Measurements from ENCODE around the gene ZBTB25. TPM values are rescaled to one million over a fixed set of nuclear protein-coding genes. Genes with fewer than 3 reads are reported as not detected.

Gene ZBTB25
- total and polyA plus RNA-seq, 4 experiments from 2014 or later, result 34.0 to 87.5 (median 60.4) TPM

DNA sequence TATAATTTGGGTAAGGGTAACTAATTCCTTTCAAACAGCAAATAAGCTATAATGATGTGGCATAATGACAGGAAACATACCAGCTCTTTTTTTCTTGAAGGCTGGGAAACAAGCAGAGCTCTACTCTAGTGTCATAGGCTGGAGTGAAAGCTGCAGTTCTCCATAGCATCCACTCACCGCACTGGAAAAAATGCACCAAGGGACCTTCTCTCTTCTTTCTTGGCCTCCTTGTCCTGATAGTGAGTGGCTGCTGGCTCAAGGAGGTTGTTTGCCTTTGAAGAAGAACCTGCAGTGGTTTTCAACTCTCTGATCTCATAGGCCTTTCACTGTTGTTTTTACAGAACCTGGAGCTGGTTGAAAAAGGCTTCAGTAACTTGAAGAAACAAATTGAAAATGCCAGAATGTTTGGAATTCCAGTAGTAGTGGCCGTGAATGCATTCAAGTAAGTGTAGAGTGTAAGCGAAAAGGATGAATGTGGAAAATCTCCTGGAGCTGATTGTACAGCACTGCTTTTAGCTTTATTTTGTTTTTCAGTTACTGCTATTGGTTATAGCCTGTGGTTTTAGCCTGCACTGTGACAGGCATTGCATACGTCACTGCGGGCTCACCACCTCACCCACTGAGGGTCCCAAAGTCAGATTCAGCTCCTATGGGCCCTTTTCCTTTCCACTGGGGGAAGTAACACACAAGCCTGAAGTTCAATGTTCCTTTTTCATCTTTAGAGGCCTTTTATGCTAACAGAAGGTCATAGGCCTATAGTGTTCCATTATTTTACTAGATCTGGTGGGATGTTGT is 55.6 kb downstream of the ZBTB25 start:
- intact Hi-C loops (cut with micrococcal nuclease), result no loop called here
- peaks cover 16 to 39% of the 10 kb centered on the region in 2 donors for H3K36me3 Mint-ChIP-seq
- H3K4me3 ChIP-seq (ENCODE audit: low read length in 2 of 2), result no peak overlapping the region
- peak overlapping the region in 5 of 7 donors; percentile 25 to 73 (median 38) for H3K27ac Mint-ChIP-seq
- H3K9me3 Mint-ChIP-seq, result no peaks in the 10 kb centered on the region
- no peaks in the 10 kb centered on the region for H3K27me3 ChIP-seq (ENCODE audit: insufficient read depth, low read length)
- peaks cover 20 to 45% (median 33%) of the 10 kb centered on the region in 4 donors for H3K4me1 Mint-ChIP-seq
- peaks cover 19% of the 10 kb centered on the region for H3K4me1 ChIP-seq (ENCODE audit: insufficient read depth, low read length)
- CTCF ChIA-PET (ENCODE audit: partially characterized antibody), result interaction anchor here (0.6 to 7.9 kb wide), 3 partner anchors 8 to 17 kb away, joined by 3 to 62 read pairs (median 4); no protein-coding TSS in a partner anchor
- H3K9me3 ChIP-seq (ENCODE audit: control insufficient read depth in 1 of 2, low read length in 2 of 2), result no peaks in the 10 kb centered on the region
- H3K36me3 ChIP-seq (ENCODE audit: insufficient read depth, low read length), result peaks cover 3% of the 10 kb centered on the region
- no peak overlapping the region for H3K27ac ChIP-seq (ENCODE audit: low read depth, low read length)
- no peaks in the 10 kb centered on the region for H3K27me3 Mint-ChIP-seq
- POLR2A ChIA-PET (ENCODE audit: partially characterized antibody), result interaction anchor here (1.6 kb wide), 1 partner anchor 55 kb away, joined by 4 read pairs; no protein-coding TSS in a partner anchor
- H3K4me3 Mint-ChIP-seq, result no peak overlapping the region
- no peak for DNase-seq

- POLR2A ChIA-PET (ENCODE audit: partially characterized antibody), result interaction anchor here (1.2 kb wide), 4 partner anchors 15 to 66 kb away, joined by 3 to 4 read pairs (median 3); partner anchors contain the start of gene ZBTB1
- Histone ChIP-seq H3K4me3 (ENCODE audit: low read length in 2 of 2) (no peak overlapping the region), H3K27me3 (ENCODE audit: insufficient read depth, low read length) (no peaks in the 10 kb centered on the region), H3K36me3 (ENCODE audit: insufficient read depth, low read length) (peaks cover 10% of the 10 kb centered on the region), H3K4me1 (ENCODE audit: insufficient read depth, low read length) (peaks cover 19% of the 10 kb centered on the region), H3K9me3 (ENCODE audit: control insufficient read depth in 1 of 2, low read length in 2 of 2) (no peaks in the 10 kb centered on the region), H3K27ac (ENCODE audit: low read depth, low read length) (peak overlapping the region; percentile 36)
- CTCF ChIA-PET (ENCODE audit: partially characterized antibody), result interaction anchor here (0.6 to 7.9 kb wide), 5 partner anchors 10 to 33 kb away, joined by 3 to 62 read pairs (median 5); no protein-coding TSS in a partner anchor
- no peaks in the 10 kb centered on the region for H3K9me3 Mint-ChIP-seq
- H3K27me3 Mint-ChIP-seq, result no peaks in the 10 kb centered on the region
- DNase-seq, result peak; percentile 12 to 45 (median 18)
- intact Hi-C loops (cut with micrococcal nuclease), result no loop called here
- H3K4me1 Mint-ChIP-seq, result peaks cover 20 to 41% (median 29%) of the 10 kb centered on the region in 4 donors
- H3K4me3 Mint-ChIP-seq, result peak overlapping the region in 6 of 8 donors; percentile 13 to 43 (median 30)
- H3K27ac Mint-ChIP-seq, result peak overlapping the region; percentile 56 to 89 (median 87)
- peaks cover 22 to 49% of the 10 kb centered on the region in 2 donors for H3K36me3 Mint-ChIP-seq
These were observed 58.4 kb downstream of the ZBTB25 start for GRCh38 chr14:64444984-64445845.

DNA sequence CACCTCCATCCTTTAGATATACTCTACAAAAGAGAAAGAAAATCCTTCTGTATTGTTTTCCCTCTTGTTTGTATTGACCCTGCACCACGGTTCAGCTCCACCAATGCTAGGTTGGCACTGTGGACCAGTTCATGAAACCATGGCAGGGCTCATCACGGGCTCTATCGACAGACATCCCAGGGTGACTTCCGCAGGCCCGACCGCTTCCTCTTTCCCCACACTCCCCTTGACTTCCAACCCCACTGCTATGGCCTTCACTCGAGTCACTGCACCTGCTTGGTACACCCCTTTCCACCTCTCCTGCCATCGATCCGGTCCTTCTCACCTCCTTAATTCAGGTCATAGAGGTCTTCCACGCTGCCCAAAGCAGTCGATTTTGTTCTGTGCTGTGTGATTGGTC is 59.5 kb downstream of the ZBTB25 start:
- H3K36me3 ChIP-seq (ENCODE audit: insufficient read depth, low read length), result peaks cover 10% of the 10 kb centered on the region
- Mint-ChIP-seq H3K4me3 (no peak overlapping the region), H3K4me1 (peaks cover 20 to 39% (median 27%) of the 10 kb centered on the region in 4 donors), H3K9me3 (no peaks in the 10 kb centered on the region), H3K27ac (peak overlapping the region in 5 of 7 donors; percentile 30 to 89 (median 57)), H3K27me3 (no peaks in the 10 kb centered on the region), H3K36me3 (peaks cover 24 to 47% of the 10 kb centered on the region in 2 donors)
- H3K4me1 ChIP-seq (ENCODE audit: insufficient read depth, low read length), result peaks cover 19% of the 10 kb centered on the region
- no peak for DNase-seq
- no peak overlapping the region for H3K4me3 ChIP-seq (ENCODE audit: low read length in 2 of 2)
- no peak overlapping the region for H3K27ac ChIP-seq (ENCODE audit: low read depth, low read length)
- H3K27me3 ChIP-seq (ENCODE audit: insufficient read depth, low read length), result no peaks in the 10 kb centered on the region
- no peaks in the 10 kb centered on the region for H3K9me3 ChIP-seq (ENCODE audit: control insufficient read depth in 1 of 2, low read length in 2 of 2)
- ChIA-PET CTCF (ENCODE audit: partially characterized antibody) (interaction anchor here (2.2 to 7.9 kb wide), 3 partner anchors 8 to 19 kb away, joined by 5 to 62 read pairs (median 13); no protein-coding TSS in a partner anchor), POLR2A (ENCODE audit: partially characterized antibody) (interaction anchor here (1.2 kb wide), 1 partner anchor 14 kb away, joined by 3 read pairs; no protein-coding TSS in a partner anchor)
- intact Hi-C loops (cut with micrococcal nuclease), result no loop called here

DNA sequence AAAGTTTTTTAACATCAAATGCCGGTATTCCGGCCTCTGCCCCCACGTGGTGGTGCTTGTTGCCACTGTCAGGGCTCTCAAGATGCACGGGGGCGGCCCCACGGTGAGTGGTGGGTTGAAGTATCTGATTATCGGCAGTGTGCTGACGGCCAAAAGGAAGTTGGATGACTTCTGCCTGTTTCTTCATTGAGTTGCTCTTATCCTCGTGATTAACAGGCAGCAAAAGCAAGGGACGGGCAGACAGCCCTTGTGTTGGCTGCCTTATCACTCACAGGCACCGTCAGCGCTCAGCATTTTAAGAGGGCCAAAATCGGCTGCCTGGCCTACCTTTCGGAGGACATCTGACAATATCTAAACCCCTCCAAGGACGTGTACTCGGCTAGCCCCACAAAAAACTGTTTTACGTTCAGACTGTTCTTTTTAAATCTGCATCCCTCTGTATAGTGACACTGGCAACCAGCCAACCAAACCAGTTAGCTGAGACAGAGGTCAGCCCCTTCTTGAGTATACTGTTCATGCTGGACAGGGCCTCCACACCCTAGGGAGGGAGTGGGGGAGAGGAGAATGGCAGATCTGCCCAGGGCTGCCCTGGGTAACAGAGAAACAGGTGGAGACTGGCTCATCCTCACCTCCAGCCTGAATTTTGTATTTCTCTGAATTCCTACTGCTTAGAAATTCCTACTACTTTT is 61.2 kb downstream of the ZBTB25 start:
- Mint-ChIP-seq H3K4me1 (peaks cover 25 to 45% (median 32%) of the 10 kb centered on the region in 4 donors), H3K4me3 (no peak overlapping the region), H3K27me3 (no peaks in the 10 kb centered on the region), H3K9me3 (no peaks in the 10 kb centered on the region), H3K36me3 (peaks cover 32 to 52% of the 10 kb centered on the region in 2 donors), H3K27ac (no peak overlapping the region)
- Histone ChIP-seq H3K27ac (ENCODE audit: low read depth, low read length) (no peak overlapping the region), H3K4me1 (ENCODE audit: insufficient read depth, low read length) (peaks cover 19% of the 10 kb centered on the region), H3K9me3 (ENCODE audit: control insufficient read depth in 1 of 2, low read length in 2 of 2) (no peaks in the 10 kb centered on the region), H3K4me3 (ENCODE audit: low read length in 2 of 2) (no peak overlapping the region), H3K27me3 (ENCODE audit: insufficient read depth, low read length) (no peaks in the 10 kb centered on the region), H3K36me3 (ENCODE audit: insufficient read depth, low read length) (peaks cover 7% of the 10 kb centered on the region)
- no peak for DNase-seq
- CTCF ChIA-PET (ENCODE audit: partially characterized antibody), result interaction anchor here (0.5 kb wide), 1 partner anchor 38 kb away, joined by 3 read pairs; no protein-coding TSS in a partner anchor
- intact Hi-C loops (cut with micrococcal nuclease), result no loop called here
- POLR2A ChIA-PET (ENCODE audit: partially characterized antibody), result no interaction called here

DNA sequence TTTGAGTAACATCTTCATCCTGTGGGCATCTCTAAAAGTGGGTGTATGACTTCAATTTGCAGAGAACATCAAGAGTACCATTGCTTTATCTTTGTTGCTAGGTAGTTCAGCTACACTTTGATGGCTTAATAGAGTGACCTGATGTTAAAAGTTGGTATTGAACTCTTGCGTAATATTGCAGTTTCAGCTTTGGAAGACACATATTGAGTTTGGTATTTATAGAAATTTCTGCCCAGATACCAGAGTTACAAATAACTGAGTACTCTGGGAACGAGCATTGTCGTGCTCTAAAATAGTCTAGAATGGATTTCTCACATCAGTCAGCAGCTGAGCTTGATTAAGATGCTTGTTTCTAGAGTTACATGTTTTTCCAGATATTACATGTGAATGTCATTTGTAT is 63.1 kb downstream of the ZBTB25 start:
- Histone ChIP-seq H3K9me3 (ENCODE audit: control insufficient read depth in 1 of 2, low read length in 2 of 2) (no peaks in the 10 kb centered on the region), H3K27me3 (ENCODE audit: insufficient read depth, low read length) (no peaks in the 10 kb centered on the region), H3K27ac (ENCODE audit: low read depth, low read length) (no peak overlapping the region), H3K4me3 (ENCODE audit: low read length in 2 of 2) (no peak overlapping the region), H3K36me3 (ENCODE audit: insufficient read depth, low read length) (peaks cover 7% of the 10 kb centered on the region), H3K4me1 (ENCODE audit: insufficient read depth, low read length) (peaks cover 15% of the 10 kb centered on the region)
- Mint-ChIP-seq H3K9me3 (no peaks in the 10 kb centered on the region), H3K36me3 (peaks cover 42 to 68% of the 10 kb centered on the region in 2 donors), H3K27ac (no peak overlapping the region), H3K4me1 (peaks cover 19 to 35% (median 27%) of the 10 kb centered on the region in 4 donors), H3K4me3 (no peak overlapping the region), H3K27me3 (no peaks in the 10 kb centered on the region)
- ChIA-PET CTCF (ENCODE audit: partially characterized antibody) (interaction anchor here (6.2 kb wide), 1 partner anchor 11 kb away, joined by 38 read pairs; no protein-coding TSS in a partner anchor), POLR2A (ENCODE audit: partially characterized antibody) (no interaction called here)
- intact Hi-C loops (cut with micrococcal nuclease), result no loop called here
- DNase-seq, result no peak

DNA sequence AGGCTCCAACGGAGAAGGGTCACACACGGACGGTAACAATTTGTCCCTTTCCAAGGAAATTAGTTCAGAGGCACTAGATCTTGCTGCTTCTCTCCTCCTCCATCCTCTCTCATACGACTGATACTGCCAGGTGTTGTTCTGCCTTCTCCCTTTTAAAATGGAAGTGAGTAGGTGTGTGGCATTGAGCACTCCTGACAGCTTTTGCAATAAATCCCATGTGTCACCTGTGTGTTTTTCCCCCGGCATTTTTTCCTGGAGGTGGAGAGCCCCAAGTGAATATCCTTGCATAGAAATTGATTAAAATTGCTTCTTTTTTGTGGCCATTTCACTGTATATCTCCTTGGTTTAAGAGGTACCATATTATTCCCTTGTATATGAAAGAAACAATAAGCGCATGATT is 64.5 kb downstream of the ZBTB25 start:
- no peaks in the 10 kb centered on the region for H3K9me3 Mint-ChIP-seq
- CTCF ChIA-PET (ENCODE audit: partially characterized antibody), result interaction anchor here (6.2 kb wide), 1 partner anchor 10 kb away, joined by 38 read pairs; no protein-coding TSS in a partner anchor
- intact Hi-C loops (cut with micrococcal nuclease), result no loop called here
- no peak overlapping the region for H3K27ac ChIP-seq (ENCODE audit: low read depth, low read length)
- peak overlapping the region in 1 of 7 donors; percentile 5 for H3K27ac Mint-ChIP-seq
- H3K4me3 Mint-ChIP-seq, result no peak overlapping the region
- H3K4me1 ChIP-seq (ENCODE audit: insufficient read depth, low read length), result peaks cover 2% of the 10 kb centered on the region
- H3K9me3 ChIP-seq (ENCODE audit: control insufficient read depth in 1 of 2, low read length in 2 of 2), result no peaks in the 10 kb centered on the region
- DNase-seq, result no peak
- H3K36me3 ChIP-seq (ENCODE audit: insufficient read depth, low read length), result peaks cover 7% of the 10 kb centered on the region
- H3K4me3 ChIP-seq (ENCODE audit: low read length in 2 of 2), result no peak overlapping the region
- H3K36me3 Mint-ChIP-seq, result peaks cover 51 to 73% of the 10 kb centered on the region in 2 donors
- H3K27me3 Mint-ChIP-seq, result no peaks in the 10 kb centered on the region
- POLR2A ChIA-PET (ENCODE audit: partially characterized antibody), result no interaction called here
- peaks cover 7 to 22% (median 14%) of the 10 kb centered on the region in 4 donors for H3K4me1 Mint-ChIP-seq
- no peaks in the 10 kb centered on the region for H3K27me3 ChIP-seq (ENCODE audit: insufficient read depth, low read length)
